Measurements from ENCODE around the gene LIMK2. TPM values are rescaled to one million over a fixed set of nuclear protein-coding genes. Genes with fewer than 3 reads are reported as not detected.
A peak's percentile ranks its signal among the peaks of the same experiment; 100 is the strongest.
"Not testable (repeated sequence)": the region's sequence is repeated elsewhere in the genome, so short reads cannot be mapped to it uniquely, and the experiment has no call there.

LIMK2 gene
- polyA plus RNA-seq, 2 donors = 43.5 to 57.4 TPM

- 95 to 98% methylated on average over 5 of the region's 5 CpGs for WGBS, 2 donors
- Histone ChIP-seq H3K36me3 (ENCODE audit: control insufficient read depth in 2 of 2, insufficient read depth in 2 of 2, low read length in 1 of 2) (peaks cover 4 to 7% of the 10 kb centered on the region in 2 donors), H3K4me3 (ENCODE audit: low read depth in 1 of 2, low read length in 2 of 2) (no peak overlapping the region), H3K4me1 (ENCODE audit: control insufficient read depth in 2 of 2, insufficient read depth in 2 of 2, low read length in 1 of 2) (no peaks in the 10 kb centered on the region), H3K27ac (ENCODE audit: low read depth in 2 of 2, low read length in 1 of 2) (no peak overlapping the region), H3K9me3 (ENCODE audit: control insufficient read depth in 2 of 2, insufficient read depth in 1 of 2, low read depth in 1 of 2, low read length in 1 of 2) (no peaks in the 10 kb centered on the region), H3K27me3 (ENCODE audit: control insufficient read depth in 1 of 2, insufficient read depth in 2 of 2, low read length in 2 of 2) (no peaks in the 10 kb centered on the region)
Observed at GRCh38 chr22:31185056-31185455, 27.0 kb upstream of the LIMK2 start.

GRCh38 chr22:31187627-31188026 lies 24.5 kb upstream of the LIMK2 start:
- Histone ChIP-seq H3K27me3 (ENCODE audit: control insufficient read depth in 1 of 2, insufficient read depth in 2 of 2, low read length in 2 of 2) (no peaks in the 10 kb centered on the region), H3K36me3 (ENCODE audit: control insufficient read depth in 2 of 2, insufficient read depth in 2 of 2, low read length in 1 of 2) (peaks cover 4 to 9% of the 10 kb centered on the region in 2 donors)
- WGBS, 2 donors = 81 to 88% methylated on average over 6 of the region's 6 CpGs

GRCh38 chr22:31192513-31192912 lies 19.6 kb upstream of the LIMK2 start:
- Histone ChIP-seq H3K4me1 (ENCODE audit: control insufficient read depth in 2 of 2, insufficient read depth in 2 of 2, low read length in 1 of 2) (no peaks in the 10 kb centered on the region), H3K27me3 (ENCODE audit: control insufficient read depth in 1 of 2, insufficient read depth in 2 of 2, low read length in 2 of 2) (no peaks in the 10 kb centered on the region), H3K27ac (ENCODE audit: low read depth in 2 of 2, low read length in 1 of 2) (no peak overlapping the region), H3K4me3 (ENCODE audit: low read depth in 1 of 2, low read length in 2 of 2) (no peak overlapping the region), H3K9me3 (ENCODE audit: control insufficient read depth in 2 of 2, insufficient read depth in 1 of 2, low read depth in 1 of 2, low read length in 1 of 2) (no peaks in the 10 kb centered on the region), H3K36me3 (ENCODE audit: control insufficient read depth in 2 of 2, insufficient read depth in 2 of 2, low read length in 1 of 2) (peaks cover 8 to 10% of the 10 kb centered on the region in 2 donors)
- 67 to 76% methylated on average over 2 of the region's 2 CpGs for WGBS, 2 donors

More at GRCh38 chr22:31187627-31188026, 24.5 kb upstream of the LIMK2 start:
- no peaks in the 10 kb centered on the region for H3K4me1 ChIP-seq (ENCODE audit: control insufficient read depth in 2 of 2, insufficient read depth in 2 of 2, low read length in 1 of 2)
- H3K9me3 ChIP-seq (ENCODE audit: control insufficient read depth in 2 of 2, insufficient read depth in 1 of 2, low read depth in 1 of 2, low read length in 1 of 2) = no peaks in the 10 kb centered on the region
- no peak overlapping the region for H3K27ac ChIP-seq (ENCODE audit: low read depth in 2 of 2, low read length in 1 of 2)
- H3K4me3 ChIP-seq (ENCODE audit: low read depth in 1 of 2, low read length in 2 of 2) = no peak overlapping the region

DNA sequence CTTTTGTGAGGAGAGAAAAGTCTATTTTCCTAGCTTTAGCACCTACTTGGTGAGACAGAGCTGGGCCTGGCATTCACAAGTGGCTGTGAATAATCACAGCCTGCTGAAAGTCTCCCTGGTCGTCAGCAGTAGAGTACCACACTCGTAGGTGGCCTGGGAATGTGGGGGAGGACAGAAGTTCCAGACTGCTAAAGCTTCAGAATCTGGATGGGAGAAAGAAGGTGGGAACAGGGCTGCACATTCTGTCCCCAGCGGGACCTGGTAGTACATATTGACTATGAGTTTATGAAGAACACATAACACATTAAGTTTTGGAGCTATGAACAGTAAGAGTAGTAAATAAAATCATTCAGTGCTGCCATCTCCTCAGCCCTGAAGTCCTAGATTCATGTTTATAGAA lies 19.0 kb upstream of the LIMK2 start:
- Histone ChIP-seq H3K36me3 (ENCODE audit: control insufficient read depth in 2 of 2, insufficient read depth in 2 of 2, low read length in 1 of 2) (peaks cover 8 to 10% of the 10 kb centered on the region in 2 donors), H3K27me3 (ENCODE audit: control insufficient read depth in 1 of 2, insufficient read depth in 2 of 2, low read length in 2 of 2) (no peaks in the 10 kb centered on the region), H3K4me1 (ENCODE audit: control insufficient read depth in 2 of 2, insufficient read depth in 2 of 2, low read length in 1 of 2) (no peaks in the 10 kb centered on the region), H3K27ac (ENCODE audit: low read depth in 2 of 2, low read length in 1 of 2) (no peak overlapping the region), H3K9me3 (ENCODE audit: control insufficient read depth in 2 of 2, insufficient read depth in 1 of 2, low read depth in 1 of 2, low read length in 1 of 2) (no peaks in the 10 kb centered on the region), H3K4me3 (ENCODE audit: low read depth in 1 of 2, low read length in 2 of 2) (no peak overlapping the region)
- 80 to 81% methylated on average over 3 of the region's 3 CpGs for WGBS, 2 donors

DNA sequence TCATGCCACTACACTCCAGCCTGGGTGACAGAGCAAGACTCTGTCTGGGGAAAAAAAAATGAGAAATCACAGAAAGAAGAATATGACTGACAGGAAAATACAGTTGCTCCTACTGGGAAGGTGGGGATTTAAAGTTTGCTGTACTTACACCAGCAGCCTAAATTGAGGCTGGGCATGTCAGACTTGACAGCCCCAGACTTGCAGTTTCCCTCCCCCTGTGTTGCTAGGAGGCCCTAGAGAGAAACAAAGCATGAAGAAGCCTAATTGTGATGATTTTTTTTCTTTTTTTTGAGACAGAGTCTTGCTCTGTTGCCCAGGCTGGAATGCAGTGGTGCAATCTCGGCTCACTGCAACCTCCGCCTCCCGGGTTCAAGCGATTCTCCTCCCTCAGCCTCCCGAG lies 17.4 kb upstream of the LIMK2 start:
- not testable (repeated sequence) for H3K9me3 ChIP-seq (ENCODE audit: control insufficient read depth in 2 of 2, insufficient read depth in 1 of 2, low read depth in 1 of 2, low read length in 1 of 2); H3K27me3 ChIP-seq (ENCODE audit: control insufficient read depth in 1 of 2, insufficient read depth in 2 of 2, low read length in 2 of 2); H3K4me3 ChIP-seq (ENCODE audit: low read depth in 1 of 2, low read length in 2 of 2); H3K4me1 ChIP-seq (ENCODE audit: control insufficient read depth in 2 of 2, insufficient read depth in 2 of 2, low read length in 1 of 2); H3K27ac ChIP-seq (ENCODE audit: low read depth in 2 of 2, low read length in 1 of 2)
- H3K36me3 ChIP-seq (ENCODE audit: control insufficient read depth in 2 of 2, insufficient read depth in 2 of 2, low read length in 1 of 2) = peaks cover 8 to 10% of the 10 kb centered on the region in 2 donors
- 90 to 91% methylated on average over 4 to 5 of the region's 5 CpGs for WGBS, 2 donors

GRCh38 chr22:31199187-31199586 lies 12.9 kb upstream of the LIMK2 start:
- H3K27ac ChIP-seq (ENCODE audit: low read depth in 2 of 2, low read length in 1 of 2) = no peak overlapping the region
- peaks cover 10 to 11% of the 10 kb centered on the region in 2 donors for H3K36me3 ChIP-seq (ENCODE audit: control insufficient read depth in 2 of 2, insufficient read depth in 2 of 2, low read length in 1 of 2)
- no peaks in the 10 kb centered on the region for H3K4me1 ChIP-seq (ENCODE audit: control insufficient read depth in 2 of 2, insufficient read depth in 2 of 2, low read length in 1 of 2)
- no peak overlapping the region for H3K4me3 ChIP-seq (ENCODE audit: low read depth in 1 of 2, low read length in 2 of 2)
- H3K27me3 ChIP-seq (ENCODE audit: control insufficient read depth in 1 of 2, insufficient read depth in 2 of 2, low read length in 2 of 2) = no peaks in the 10 kb centered on the region
- 94 to 95% methylated on average over 3 of the region's 3 CpGs for WGBS, 2 donors
- no peaks in the 10 kb centered on the region for H3K9me3 ChIP-seq (ENCODE audit: control insufficient read depth in 2 of 2, insufficient read depth in 1 of 2, low read depth in 1 of 2, low read length in 1 of 2)

DNA sequence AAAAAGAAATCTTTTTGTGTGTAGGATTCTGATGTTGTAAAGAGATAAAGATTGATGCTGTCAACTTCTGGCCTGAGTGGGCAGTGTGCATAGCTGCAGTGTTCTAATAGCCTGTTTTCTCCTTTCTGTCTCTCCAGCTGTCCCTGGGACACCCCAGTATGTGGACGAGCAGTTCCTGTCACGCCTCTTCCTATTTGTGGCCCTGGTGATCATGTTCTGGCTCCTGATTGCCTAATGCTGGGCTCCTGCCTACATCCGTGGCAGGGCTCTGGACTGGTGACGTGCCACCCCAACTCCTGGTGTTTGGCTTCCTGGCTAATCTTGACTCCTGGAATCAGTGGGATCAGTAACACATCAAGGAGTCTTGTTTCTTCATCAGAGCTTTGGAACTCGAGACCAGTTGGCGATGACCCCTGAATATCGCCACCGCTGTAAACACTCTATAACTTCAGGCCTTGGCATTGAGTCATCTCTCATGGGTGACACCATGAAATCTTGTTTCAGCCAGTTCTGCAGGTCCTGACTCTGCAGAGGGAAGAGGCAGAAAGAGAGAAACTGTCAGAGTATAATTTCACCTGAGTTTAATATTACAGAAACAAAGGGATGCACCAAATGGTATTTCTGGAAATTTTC lies 7.6 kb upstream of the LIMK2 start:
- not testable (repeated sequence) for H3K4me1 ChIP-seq (ENCODE audit: control insufficient read depth in 2 of 2, insufficient read depth in 2 of 2, low read length in 1 of 2); H3K36me3 ChIP-seq (ENCODE audit: control insufficient read depth in 2 of 2, insufficient read depth in 2 of 2, low read length in 1 of 2); H3K27me3 ChIP-seq (ENCODE audit: control insufficient read depth in 1 of 2, insufficient read depth in 2 of 2, low read length in 2 of 2); H3K4me3 ChIP-seq (ENCODE audit: low read depth in 1 of 2, low read length in 2 of 2); H3K9me3 ChIP-seq (ENCODE audit: control insufficient read depth in 2 of 2, insufficient read depth in 1 of 2, low read depth in 1 of 2, low read length in 1 of 2)
- H3K27ac ChIP-seq (ENCODE audit: low read depth in 2 of 2, low read length in 1 of 2) = peak overlapping the region; percentile 29 to 71
- WGBS, 2 donors = 69 to 86% methylated on average over 8 of the region's 8 CpGs

DNA sequence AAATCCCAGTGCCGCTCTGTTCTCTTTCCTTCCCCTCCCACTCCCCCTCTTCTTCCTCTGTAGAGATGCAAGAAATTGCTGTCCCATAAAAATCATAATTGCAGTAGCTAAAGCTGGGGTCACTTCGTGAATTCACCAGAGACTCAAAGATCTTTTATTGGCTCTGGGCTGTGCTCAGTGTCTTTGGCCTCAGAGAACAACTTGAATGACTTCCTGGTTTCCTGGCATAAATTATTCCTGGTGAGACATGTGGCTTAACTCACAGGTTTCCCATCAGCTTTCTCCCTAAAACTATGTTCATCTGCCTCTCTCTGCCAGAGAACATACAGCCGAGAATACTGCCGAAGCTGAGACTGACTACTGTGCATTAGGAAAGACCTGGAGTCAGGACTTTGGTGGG lies 7.0 kb upstream of the LIMK2 start:
- WGBS, 2 donors = 66 to 67% methylated on average over 4 of the region's 4 CpGs
- H3K4me3 ChIP-seq (ENCODE audit: low read depth in 1 of 2, low read length in 2 of 2); H3K4me1 ChIP-seq (ENCODE audit: control insufficient read depth in 2 of 2, insufficient read depth in 2 of 2, low read length in 1 of 2); H3K36me3 ChIP-seq (ENCODE audit: control insufficient read depth in 2 of 2, insufficient read depth in 2 of 2, low read length in 1 of 2); H3K9me3 ChIP-seq (ENCODE audit: control insufficient read depth in 2 of 2, insufficient read depth in 1 of 2, low read depth in 1 of 2, low read length in 1 of 2); H3K27me3 ChIP-seq (ENCODE audit: control insufficient read depth in 1 of 2, insufficient read depth in 2 of 2, low read length in 2 of 2): not testable (repeated sequence)
- peak overlapping the region in 1 of 2 donors; percentile 42 for H3K27ac ChIP-seq (ENCODE audit: low read depth in 2 of 2, low read length in 1 of 2)

- H3K27me3 ChIP-seq (ENCODE audit: control insufficient read depth in 1 of 2, insufficient read depth in 2 of 2, low read length in 2 of 2); H3K9me3 ChIP-seq (ENCODE audit: control insufficient read depth in 2 of 2, insufficient read depth in 1 of 2, low read depth in 1 of 2, low read length in 1 of 2); H3K4me3 ChIP-seq (ENCODE audit: low read depth in 1 of 2, low read length in 2 of 2); H3K36me3 ChIP-seq (ENCODE audit: control insufficient read depth in 2 of 2, insufficient read depth in 2 of 2, low read length in 1 of 2); H3K4me1 ChIP-seq (ENCODE audit: control insufficient read depth in 2 of 2, insufficient read depth in 2 of 2, low read length in 1 of 2): not testable (repeated sequence)
- 56 to 66% methylated on average over 3 of the region's 3 CpGs for WGBS, 2 donors
- H3K27ac ChIP-seq (ENCODE audit: low read depth in 2 of 2, low read length in 1 of 2) = peak overlapping the region; percentile 36 to 94
Observed at GRCh38 chr22:31206460-31206859, 5.6 kb upstream of the LIMK2 start.

DNA sequence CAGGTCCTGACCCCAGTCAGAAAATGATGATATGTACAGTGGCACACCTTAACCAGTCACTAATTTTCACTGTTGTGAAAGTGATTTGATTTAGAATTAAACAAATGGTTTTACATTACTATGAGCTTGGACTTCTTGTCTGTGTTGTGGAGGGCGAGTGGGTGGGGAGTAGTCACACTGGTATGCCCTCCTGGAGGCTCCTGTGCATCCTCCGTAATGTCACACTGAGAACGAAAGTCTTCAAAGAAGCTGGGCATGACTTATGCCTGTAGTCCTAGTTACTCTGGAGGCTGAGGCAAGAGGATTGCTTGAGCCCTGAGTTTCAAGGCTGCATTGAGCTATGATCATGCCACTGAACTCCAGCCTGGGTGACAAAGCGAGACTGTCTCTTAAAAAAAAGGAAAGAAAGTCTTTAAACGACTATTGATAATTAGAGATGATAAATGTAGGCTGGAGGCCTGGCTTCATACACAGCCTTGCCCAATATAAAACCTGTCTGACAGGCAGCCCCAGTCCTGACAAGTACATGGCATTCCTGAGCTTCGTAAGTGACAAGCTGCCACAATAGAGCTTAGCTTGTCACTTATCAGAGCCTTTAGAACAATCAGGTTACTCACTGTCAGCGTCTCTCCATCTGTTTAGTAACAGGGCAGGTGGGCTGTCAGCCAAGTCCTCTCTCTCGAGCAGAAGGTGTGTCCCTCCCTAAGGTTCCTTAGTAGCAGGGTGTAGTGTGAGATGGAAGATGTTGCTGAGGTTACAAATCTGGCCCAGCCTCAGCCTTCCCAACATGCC lies 5.0 kb upstream of the LIMK2 start:
- WGBS, 2 donors = 42 to 49% methylated on average over 8 of the region's 8 CpGs
- no peaks in the 10 kb centered on the region for H3K27me3 ChIP-seq (ENCODE audit: control insufficient read depth in 1 of 2, insufficient read depth in 2 of 2, low read length in 2 of 2)
- no peak overlapping the region for H3K4me3 ChIP-seq (ENCODE audit: low read depth in 1 of 2, low read length in 2 of 2)
- no peaks in the 10 kb centered on the region for H3K9me3 ChIP-seq (ENCODE audit: control insufficient read depth in 2 of 2, insufficient read depth in 1 of 2, low read depth in 1 of 2, low read length in 1 of 2)
- peaks cover 0 to 6% of the 10 kb centered on the region in 2 donors for H3K4me1 ChIP-seq (ENCODE audit: control insufficient read depth in 2 of 2, insufficient read depth in 2 of 2, low read length in 1 of 2)
- H3K36me3 ChIP-seq (ENCODE audit: control insufficient read depth in 2 of 2, insufficient read depth in 2 of 2, low read length in 1 of 2) = peaks cover 0 to 2% of the 10 kb centered on the region in 2 donors
- peak overlapping the region; percentile 83 to 94 for H3K27ac ChIP-seq (ENCODE audit: low read depth in 2 of 2, low read length in 1 of 2)

All from esophagus (tissue), 2 donors.